ENCODE measurements around the gene RPAP3.

RPAP3 gene

GRCh38 chr12:47698631-47699030 is 7.2 kb downstream of the RPAP3 start:
- H2AK5ac ChIP-seq (ENCODE audit: low read length, severe bottlenecking), result no peak overlapping the region
- H3K18ac ChIP-seq (ENCODE audit: low read depth in 1 of 2, low read length in 2 of 2), result no peak overlapping the region
- DNase-seq, result no peak
- H3K4ac ChIP-seq (ENCODE audit: low read depth in 1 of 2, low read length in 2 of 2), result no peak overlapping the region
- peaks cover 16% of the 10 kb centered on the region for H3K79me1 ChIP-seq (replicated peaks; ENCODE audit: low read length, poor library complexity, severe bottlenecking)
- H3K23ac ChIP-seq (ENCODE audit: low read length in 2 of 2), result no peak overlapping the region
- no peak overlapping the region for H2BK12ac ChIP-seq (ENCODE audit: low read length in 2 of 2)
- no peak overlapping the region for H2AFZ ChIP-seq (ENCODE audit: low read depth, low read length)
- H3K36me3 ChIP-seq (ENCODE audit: control insufficient read depth in 1 of 2, insufficient read depth in 2 of 2, low read depth in 1 of 2, low read length in 2 of 2), result peaks cover 2 to 64% of the 10 kb centered on the region in 2 experiments
- no peak overlapping the region for H2BK15ac ChIP-seq (ENCODE audit: low read depth, poor library complexity, severe bottlenecking)
- no peak overlapping the region for H2BK120ac ChIP-seq (ENCODE audit: low read depth, low read length)
- H3K27ac ChIP-seq (ENCODE audit: low read length, poor library complexity, severe bottlenecking), result no peak overlapping the region
- H3K4me3 ChIP-seq (ENCODE audit: insufficient read depth in 1 of 2, low read depth in 1 of 2, low read length in 2 of 2), result no peak overlapping the region
- no peak overlapping the region for H3K4me2 ChIP-seq (ENCODE audit: low read length, poor library complexity, severe bottlenecking)
- WGBS, result 94% methylated on average over 3 of the region's 7 CpGs
- no peak overlapping the region for H3K9ac ChIP-seq (ENCODE audit: low read length)
- no peak overlapping the region for H2BK5ac ChIP-seq (ENCODE audit: low read depth, low read length, poor library complexity, severe bottlenecking)
- no peaks in the 10 kb centered on the region for H3K27me3 ChIP-seq (ENCODE audit: control insufficient read depth in 1 of 2, insufficient read depth in 1 of 2, low read length in 2 of 2)
- H3K4me1 ChIP-seq (ENCODE audit: control insufficient read depth, insufficient read depth, low read depth, low read length), result no peaks in the 10 kb centered on the region
- no peaks in the 10 kb centered on the region for H3K9me3 ChIP-seq (ENCODE audit: control insufficient read depth, low read length)
- H4K8ac ChIP-seq (ENCODE audit: low read length), result no peak overlapping the region
- H3K14ac ChIP-seq (ENCODE audit: low read length in 2 of 2), result no peak overlapping the region
- no peak overlapping the region for H4K91ac ChIP-seq (ENCODE audit: low read length)

- Histone ChIP-seq H3K79me1 (replicated peaks; ENCODE audit: low read length, poor library complexity, severe bottlenecking) (peaks cover 14% of the 10 kb centered on the region), H2BK120ac (ENCODE audit: low read depth, low read length) (no peak overlapping the region), H3K4me2 (ENCODE audit: low read length, poor library complexity, severe bottlenecking) (no peak overlapping the region), H3K27ac (ENCODE audit: low read length, poor library complexity, severe bottlenecking) (no peak overlapping the region), H3K9me3 (ENCODE audit: control insufficient read depth, low read length) (no peaks in the 10 kb centered on the region), H3K4me3 (ENCODE audit: insufficient read depth in 1 of 2, low read depth in 1 of 2, low read length in 2 of 2) (no peak overlapping the region), H3K18ac (ENCODE audit: low read depth in 1 of 2, low read length in 2 of 2) (no peak overlapping the region), H3K14ac (ENCODE audit: low read length in 2 of 2) (no peak overlapping the region), H2AK5ac (ENCODE audit: low read length, severe bottlenecking) (no peak overlapping the region), H2BK5ac (ENCODE audit: low read depth, low read length, poor library complexity, severe bottlenecking) (no peak overlapping the region), H3K4ac (ENCODE audit: low read depth in 1 of 2, low read length in 2 of 2) (no peak overlapping the region), H3K4me1 (ENCODE audit: control insufficient read depth, insufficient read depth, low read depth, low read length) (no peaks in the 10 kb centered on the region), H4K91ac (ENCODE audit: low read length) (no peak overlapping the region), H2BK12ac (ENCODE audit: low read length in 2 of 2) (no peak overlapping the region), H2AFZ (ENCODE audit: low read depth, low read length) (no peak overlapping the region), H3K36me3 (ENCODE audit: control insufficient read depth in 1 of 2, insufficient read depth in 2 of 2, low read depth in 1 of 2, low read length in 2 of 2) (peaks cover 3 to 69% of the 10 kb centered on the region in 2 experiments), H3K9ac (ENCODE audit: low read length) (no peak overlapping the region), H2BK15ac (ENCODE audit: low read depth, poor library complexity, severe bottlenecking) (no peak overlapping the region), H3K27me3 (ENCODE audit: control insufficient read depth in 1 of 2, insufficient read depth in 1 of 2, low read length in 2 of 2) (no peaks in the 10 kb centered on the region), H4K8ac (ENCODE audit: low read length) (no peak overlapping the region), H3K23ac (ENCODE audit: low read length in 2 of 2) (no peak overlapping the region)
- WGBS, result 100% methylated on average over 3 of the region's 4 CpGs
- DNase-seq, result no peak
Observed at GRCh38 chr12:47698055-47698454, 7.8 kb downstream of the RPAP3 start.

DNA sequence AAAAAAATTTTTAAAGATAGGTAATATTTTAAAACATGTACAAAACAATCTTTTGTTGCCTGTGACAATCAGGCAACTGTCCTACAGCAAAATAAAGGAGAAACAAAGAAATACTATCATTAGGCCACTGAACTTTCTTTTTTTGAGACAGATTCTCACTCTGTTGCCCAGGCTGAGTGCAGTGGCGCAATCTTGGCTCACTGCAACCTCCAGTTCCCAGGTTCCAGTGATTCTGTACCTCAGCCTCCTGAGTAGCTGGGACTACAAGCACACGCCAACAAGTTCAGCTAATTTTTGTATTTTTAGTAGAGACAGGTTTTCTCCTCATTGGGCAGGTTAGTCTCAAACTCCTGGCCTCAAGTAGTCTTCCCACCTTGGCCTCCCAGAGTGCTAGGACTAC is 16.6 kb downstream of the RPAP3 start:
- Histone ChIP-seq H3K4me2 (ENCODE audit: low read length, poor library complexity, severe bottlenecking) (no peak overlapping the region), H3K14ac (ENCODE audit: low read length in 2 of 2) (no peak overlapping the region), H3K4ac (ENCODE audit: low read depth in 1 of 2, low read length in 2 of 2) (no peak overlapping the region), H3K79me1 (replicated peaks; ENCODE audit: low read length, poor library complexity, severe bottlenecking) (peaks cover 11% of the 10 kb centered on the region), H3K18ac (ENCODE audit: low read depth in 1 of 2, low read length in 2 of 2) (no peak overlapping the region), H2BK12ac (ENCODE audit: low read length in 2 of 2) (no peak overlapping the region), H3K9ac (ENCODE audit: low read length) (no peak overlapping the region), H3K36me3 (ENCODE audit: control insufficient read depth in 1 of 2, insufficient read depth in 2 of 2, low read depth in 1 of 2, low read length in 2 of 2) (peaks cover 10 to 60% of the 10 kb centered on the region in 2 experiments), H4K91ac (ENCODE audit: low read length) (no peak overlapping the region), H2AK5ac (ENCODE audit: low read length, severe bottlenecking) (no peak overlapping the region), H3K4me1 (ENCODE audit: control insufficient read depth, insufficient read depth, low read depth, low read length) (no peaks in the 10 kb centered on the region), H2BK5ac (ENCODE audit: low read depth, low read length, poor library complexity, severe bottlenecking) (no peak overlapping the region), H3K9me3 (ENCODE audit: control insufficient read depth, low read length) (no peaks in the 10 kb centered on the region), H2BK15ac (ENCODE audit: low read depth, poor library complexity, severe bottlenecking) (no peak overlapping the region), H3K23ac (ENCODE audit: low read length in 2 of 2) (no peak overlapping the region), H4K8ac (ENCODE audit: low read length) (no peak overlapping the region), H3K4me3 (ENCODE audit: insufficient read depth in 1 of 2, low read depth in 1 of 2, low read length in 2 of 2) (no peak overlapping the region), H3K27me3 (ENCODE audit: control insufficient read depth in 1 of 2, insufficient read depth in 1 of 2, low read length in 2 of 2) (no peaks in the 10 kb centered on the region), H2BK120ac (ENCODE audit: low read depth, low read length) (no peak overlapping the region), H3K27ac (ENCODE audit: low read length, poor library complexity, severe bottlenecking) (no peak overlapping the region), H2AFZ (ENCODE audit: low read depth, low read length) (no peak overlapping the region)
- DNase-seq, result no peak
- 98% methylated on average over 2 of the region's 2 CpGs for WGBS

- H3K9me3 ChIP-seq (ENCODE audit: control insufficient read depth, low read length), result no peaks in the 10 kb centered on the region
- no peak overlapping the region for H3K4me2 ChIP-seq (ENCODE audit: low read length, poor library complexity, severe bottlenecking)
- no peak overlapping the region for H2BK15ac ChIP-seq (ENCODE audit: low read depth, poor library complexity, severe bottlenecking)
- no peak overlapping the region for H3K4me3 ChIP-seq (ENCODE audit: insufficient read depth in 1 of 2, low read depth in 1 of 2, low read length in 2 of 2)
- H2AFZ ChIP-seq (ENCODE audit: low read depth, low read length), result no peak overlapping the region
- peaks cover 6 to 55% of the 10 kb centered on the region in 2 experiments for H3K36me3 ChIP-seq (ENCODE audit: control insufficient read depth in 1 of 2, insufficient read depth in 2 of 2, low read depth in 1 of 2, low read length in 2 of 2)
- no peak overlapping the region for H4K91ac ChIP-seq (ENCODE audit: low read length)
- H2BK120ac ChIP-seq (ENCODE audit: low read depth, low read length), result no peak overlapping the region
- H3K79me1 ChIP-seq (replicated peaks; ENCODE audit: low read length, poor library complexity, severe bottlenecking), result peaks cover 10% of the 10 kb centered on the region
- no peak overlapping the region for H2BK5ac ChIP-seq (ENCODE audit: low read depth, low read length, poor library complexity, severe bottlenecking)
- no peak overlapping the region for H3K18ac ChIP-seq (ENCODE audit: low read depth in 1 of 2, low read length in 2 of 2)
- no peak overlapping the region for H3K9ac ChIP-seq (ENCODE audit: low read length)
- no peak overlapping the region for H2BK12ac ChIP-seq (ENCODE audit: low read length in 2 of 2)
- no peak overlapping the region for H3K4ac ChIP-seq (ENCODE audit: low read depth in 1 of 2, low read length in 2 of 2)
- H2AK5ac ChIP-seq (ENCODE audit: low read length, severe bottlenecking), result no peak overlapping the region
- no peaks in the 10 kb centered on the region for H3K4me1 ChIP-seq (ENCODE audit: control insufficient read depth, insufficient read depth, low read depth, low read length)
- WGBS, result 75% methylated on average over 3 of the region's 3 CpGs
- H3K27me3 ChIP-seq (ENCODE audit: control insufficient read depth in 1 of 2, insufficient read depth in 1 of 2, low read length in 2 of 2), result no peaks in the 10 kb centered on the region
- H3K14ac ChIP-seq (ENCODE audit: low read length in 2 of 2), result no peak overlapping the region
- H3K27ac ChIP-seq (ENCODE audit: low read length, poor library complexity, severe bottlenecking), result no peak overlapping the region
- DNase-seq, result no peak
- no peak overlapping the region for H4K8ac ChIP-seq (ENCODE audit: low read length)
- no peak overlapping the region for H3K23ac ChIP-seq (ENCODE audit: low read length in 2 of 2)
Observed at GRCh38 chr12:47687636-47688035, 18.2 kb downstream of the RPAP3 start.
